ENCODE data around the gene TTLL7.

- TF ChIP-seq CTCF (IDR thresholded peaks at IDR 0.05 in 8 of 11, conservative IDR thresholded peaks at IDR 0.05 in 3 of 11): peak; percentile 17 to 86 (median 77)
- no peak for TF ChIP-seq POLR2A (IDR thresholded peaks at IDR 0.05)
Observed at GRCh38 chr1:83860490-83861221, 138.3 kb downstream of the TTLL7 start.
